Fibroblast of the aortic adventitia (primary cell): ENCODE data around the gene H6PD. TPM values are rescaled to one million over a fixed set of nuclear protein-coding genes. Genes with fewer than 3 reads are reported as not detected.
A peak's percentile ranks its signal among the peaks of the same experiment; 100 is the strongest.

Source experiments
- DNase-seq: peaks from one replicate; pipeline ENCODE4 v3.0.0-alpha.2; 2010; ENCODE audit warnings: low read depth
- H3K4me3 ChIP-seq: 2 replicates; pipeline ENCODE4 v1.5.1; 2011; ENCODE audit warnings: low read depth, mild to moderate bottlenecking, control low read depth, low read length, moderate library complexity
- CTCF ChIP-seq: IDR thresholded peaks from 2 replicates; pipeline ENCODE4 v1.5.1; 2011; ENCODE audit warnings: mild to moderate bottlenecking, low read length, control low read depth, inconsistent platforms; ENCODE audit not compliant: insufficient read depth
- total RNA-seq: library from RNA; depleted of rRNA; stranded (reverse); fragments of >200 nt; gene quantifications from 2 replicates; pipeline ENCODE4 v1.2.3, GENCODE V29; 2012; ENCODE audit warnings: low replicate concordance

Gene H6PD
- total RNA-seq, 1 donor, result 36.9 TPM

DNA sequence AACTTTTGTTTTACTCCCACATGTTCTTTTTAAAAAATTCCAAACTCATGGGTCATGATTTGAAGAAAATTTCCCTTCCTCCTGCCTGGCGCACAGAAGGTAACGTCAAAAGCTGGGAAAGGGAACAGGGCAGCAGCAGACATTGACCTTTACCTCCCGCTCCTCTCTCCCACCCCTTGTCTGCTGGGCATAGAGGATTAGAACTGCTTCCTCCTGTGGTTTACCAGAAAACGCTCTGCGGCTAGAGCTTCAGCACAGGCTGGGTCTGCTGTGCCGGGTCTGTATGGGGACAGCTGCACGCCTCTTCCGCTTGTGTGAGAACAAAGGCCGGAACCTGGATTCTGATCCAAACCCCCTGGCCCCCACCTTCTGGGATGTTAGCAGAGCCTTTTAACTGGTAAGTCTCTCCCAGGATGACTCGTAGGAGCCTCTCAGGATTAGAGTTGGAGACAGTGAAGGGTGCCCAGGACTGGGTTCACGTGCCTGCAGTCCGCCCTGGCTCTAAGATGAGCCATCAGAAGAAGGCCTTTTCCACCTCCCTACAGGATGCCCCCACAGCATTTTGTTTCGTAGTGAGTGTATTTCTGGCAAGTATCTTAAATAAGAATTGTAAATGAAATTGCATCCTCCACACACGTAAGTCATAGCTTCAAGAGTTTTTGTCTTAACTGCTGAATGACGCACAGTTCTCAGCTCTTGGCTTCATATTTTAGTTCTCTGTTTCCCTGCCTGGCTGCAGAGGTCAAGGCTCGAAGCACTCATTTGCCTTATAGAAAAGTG lies 5.2 kb downstream of the H6PD start:
- no peak for TF ChIP-seq CTCF
- peak; percentile 47 for DNase-seq
- H3K4me3 ChIP-seq, result no peak overlapping the region

DNA sequence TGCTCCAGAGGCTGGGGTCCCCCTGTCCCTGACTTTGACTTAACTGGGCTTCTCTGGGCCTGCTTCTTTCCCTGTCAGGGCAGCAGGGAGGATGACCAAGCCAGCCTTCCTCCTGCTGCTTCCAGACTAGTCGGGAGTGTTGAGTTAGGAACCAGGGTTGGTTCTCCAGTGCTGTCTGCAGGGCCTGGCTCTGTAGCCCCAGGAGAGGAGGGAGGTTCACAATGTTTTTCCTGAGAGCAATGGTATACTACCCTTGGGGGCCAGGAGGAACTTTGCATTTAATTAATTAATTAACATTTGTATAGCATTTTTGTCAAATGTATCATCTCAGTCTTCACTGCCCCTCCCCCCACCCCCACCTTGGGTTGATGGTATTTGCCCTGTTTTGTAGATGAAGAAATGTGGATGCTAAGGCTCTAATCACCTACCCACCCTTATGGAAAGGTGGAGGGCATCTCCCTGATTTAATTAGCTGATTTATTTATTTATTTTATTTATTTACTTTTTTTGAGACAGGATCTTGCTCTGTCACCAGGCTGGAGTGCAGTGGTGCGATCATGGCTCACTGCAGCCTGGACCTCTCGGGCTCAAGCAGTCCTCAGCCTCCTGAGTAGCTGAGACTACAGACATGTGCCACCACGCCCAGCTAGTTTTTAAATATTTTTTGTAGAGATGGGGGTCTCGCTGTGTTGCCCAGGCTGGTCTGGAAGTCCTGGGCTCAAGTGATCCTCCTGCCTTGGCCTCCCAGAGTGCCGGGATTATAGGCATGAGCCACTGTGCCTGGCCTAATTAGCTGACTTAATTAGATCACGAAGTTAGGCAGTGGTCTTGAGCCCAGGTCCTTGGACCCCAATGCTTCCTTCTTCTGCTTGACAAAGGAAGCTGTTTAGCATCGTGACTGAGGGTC lies 6.6 kb downstream of the H6PD start:
- DNase-seq, result no peak
- no peak overlapping the region for H3K4me3 ChIP-seq
- no peak for TF ChIP-seq CTCF

GRCh38 chr1:9241891-9242290 lies 7.3 kb downstream of the H6PD start:
- no peak overlapping the region for H3K4me3 ChIP-seq
- TF ChIP-seq CTCF, result no peak
- no peak for DNase-seq

DNA sequence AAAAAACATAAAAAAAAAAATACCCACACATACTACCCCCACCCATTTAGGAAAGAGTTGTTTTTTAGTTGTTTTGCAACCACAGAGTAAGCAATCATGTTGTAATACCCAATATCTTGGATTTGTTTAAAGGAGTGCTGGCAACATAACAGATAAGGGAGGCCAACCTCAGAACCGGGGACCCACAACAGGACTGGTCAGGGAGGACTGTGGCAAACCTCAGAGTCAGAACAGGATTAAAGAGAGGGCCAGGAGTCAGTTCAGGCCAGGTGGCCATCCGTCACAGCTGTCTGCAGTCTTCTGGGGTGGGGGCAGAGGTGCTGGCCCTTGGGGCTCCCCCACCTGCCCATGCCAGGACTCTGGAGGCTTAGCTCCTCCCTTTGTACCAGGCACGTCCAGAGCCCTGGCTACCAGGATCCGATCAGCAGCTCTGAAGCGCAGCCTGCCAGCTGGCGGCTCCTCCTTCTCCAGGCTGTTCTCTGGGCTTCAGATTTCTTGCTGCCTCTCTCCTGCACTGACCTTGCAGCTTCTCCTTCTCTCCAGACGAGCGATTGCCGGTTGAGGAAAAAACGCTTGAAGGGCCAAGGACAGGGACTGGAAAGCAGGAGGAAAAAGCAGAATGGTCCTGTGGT lies 7.9 kb downstream of the H6PD start:
- TF ChIP-seq CTCF, result no peak
- no peak overlapping the region for H3K4me3 ChIP-seq
- peak; percentile 52 for DNase-seq

DNA sequence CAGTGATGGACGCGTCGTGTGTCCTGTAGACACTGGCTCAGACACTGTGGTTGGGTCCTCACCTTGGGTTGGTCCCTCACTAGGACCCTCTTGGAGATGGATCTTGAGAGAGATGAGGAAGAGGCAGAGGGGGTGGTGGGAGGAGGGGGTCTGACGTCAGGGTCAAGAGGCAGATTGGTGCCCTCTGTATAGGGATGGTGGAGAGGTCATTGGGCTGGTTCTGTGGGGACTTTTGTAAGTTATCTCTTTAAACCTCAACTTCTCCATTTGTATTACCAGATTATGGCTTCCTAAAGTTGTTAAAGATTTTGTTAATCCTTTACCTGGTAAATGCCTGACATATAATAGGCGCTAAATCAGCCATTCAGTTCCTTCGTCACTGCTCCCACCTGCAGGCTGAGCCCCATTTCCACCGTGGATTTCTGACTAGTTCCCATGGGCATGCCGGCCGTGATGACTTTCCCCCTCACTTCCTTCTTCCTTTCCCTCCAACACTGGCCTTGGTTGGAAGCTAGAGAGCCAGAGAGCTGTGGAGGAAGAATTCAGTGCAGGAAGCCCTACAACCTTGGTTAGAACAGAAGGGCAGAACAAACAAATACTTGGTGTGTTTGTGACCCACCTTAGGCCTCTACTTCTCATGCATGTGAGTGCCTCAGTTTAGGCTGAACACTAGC lies 8.6 kb downstream of the H6PD start:
- no peak for TF ChIP-seq CTCF
- DNase-seq, result no peak
- H3K4me3 ChIP-seq, result no peak overlapping the region

DNA sequence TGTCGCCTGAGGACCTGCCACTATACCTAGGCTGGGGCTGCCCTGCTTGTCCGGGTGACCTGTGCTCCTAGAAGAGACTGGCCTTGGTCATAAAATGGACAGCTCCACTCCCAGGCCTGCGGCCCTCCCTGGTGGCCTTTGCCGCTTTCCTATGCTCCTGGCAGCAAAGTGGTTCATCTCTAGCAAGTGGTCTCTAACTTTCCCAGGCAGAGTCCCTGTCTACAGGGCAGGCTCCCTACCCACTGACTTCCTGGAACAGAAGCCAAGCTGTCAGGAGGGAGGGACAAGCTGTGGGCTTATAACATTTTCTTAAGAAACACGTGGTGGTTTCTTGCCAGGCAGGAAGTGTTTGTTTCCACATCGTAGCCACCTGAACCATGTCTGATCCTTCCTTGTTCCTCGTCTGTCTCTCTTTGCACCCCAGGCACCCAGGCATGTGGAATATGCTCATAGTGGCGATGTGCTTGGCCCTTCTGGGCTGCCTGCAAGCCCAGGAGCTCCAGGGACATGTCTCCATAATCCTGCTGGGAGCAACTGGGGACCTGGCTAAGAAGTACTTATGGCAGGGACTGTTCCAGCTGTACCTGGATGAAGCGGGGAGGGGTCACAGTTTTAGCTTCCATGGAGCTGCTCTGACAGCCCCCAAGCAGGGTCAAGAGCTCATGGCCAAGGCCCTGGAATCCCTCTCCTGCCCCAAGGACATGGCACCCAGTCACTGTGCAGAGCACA lies 10.1 kb downstream of the H6PD start:
- DNase-seq, result no peak
- no peak overlapping the region for H3K4me3 ChIP-seq
- TF ChIP-seq CTCF, result no peak
